C4-2B (cell line): ENCODE data around the gene POLR2M.

ENCODE experiments used
- H3K27ac ChIP-seq: fragments of 450-650 bp; 2 replicates; pipeline ENCODE4 v1.5.1; 2017
- CTCF ChIP-seq: fragments of 450-650 bp; conservative IDR thresholded peaks from 2 replicates; pipeline ENCODE4 v1.5.1; 2017; ENCODE audit warnings: mild to moderate bottlenecking
- ZFX ChIP-seq: fragments of 450-650 bp; IDR thresholded peaks from 2 replicates; pipeline ENCODE4 v1.6.1; 2017

Gene POLR2M

GRCh38 chr15:57681011-57681410 lies 25.5 kb upstream of the POLR2M start:
- TF ChIP-seq ZFX, result no peak
- no peak for TF ChIP-seq CTCF
- H3K27ac ChIP-seq, result no peak overlapping the region

- no peak for TF ChIP-seq ZFX
- no peak for TF ChIP-seq CTCF
Observed at GRCh38 chr15:57683481-57683880, 23.0 kb upstream of the POLR2M start.

GRCh38 chr15:57684491-57685151 lies 21.9 kb upstream of the POLR2M start:
- TF ChIP-seq ZFX, result no peak
- TF ChIP-seq CTCF, result no peak
- no peak overlapping the region for H3K27ac ChIP-seq

More at GRCh38 chr15:57683481-57683880, 23.0 kb upstream of the POLR2M start:
- H3K27ac ChIP-seq, result no peak overlapping the region

- TF ChIP-seq CTCF (no peak), ZFX (no peak)
- H3K27ac ChIP-seq, result no peak overlapping the region
Observed at GRCh38 chr15:57685306-57686095, 21.0 kb upstream of the POLR2M start.

GRCh38 chr15:57686657-57687056 lies 19.9 kb upstream of the POLR2M start:
- TF ChIP-seq CTCF (no peak), ZFX (no peak)
- no peak overlapping the region for H3K27ac ChIP-seq

GRCh38 chr15:57690341-57690966 lies 16.1 kb upstream of the POLR2M start:
- TF ChIP-seq ZFX, result no peak
- TF ChIP-seq CTCF, result no peak
- H3K27ac ChIP-seq, result peak overlapping the region; percentile 70

GRCh38 chr15:57691082-57691481 lies 15.4 kb upstream of the POLR2M start:
- peak overlapping the region; percentile 70 for H3K27ac ChIP-seq
- TF ChIP-seq ZFX, result no peak
- TF ChIP-seq CTCF, result no peak
